GM23248 (cell line): Measurements from ENCODE around the gene RBMS3. TPM values are rescaled to one million over a fixed set of nuclear protein-coding genes. Genes with fewer than 3 reads are reported as not detected.

ENCODE experiments used
- DNase-seq: peaks from one replicate; pipeline ENCODE4 v3.0.0-alpha.2; 2015
- H2AFZ ChIP-seq: fragments of 200-600 bp; sonication (generic); 2 replicates; pipeline ENCODE4 v1.6.1; 2016; ENCODE audit warnings: antibody characterized with exemption
- H3F3A ChIP-seq: fragments of 200-600 bp; sonication (generic); 2 replicates; pipeline ENCODE4 v1.6.1; 2016; ENCODE audit warnings: mild to moderate bottlenecking, antibody characterized with exemption, mixed run types; ENCODE audit not compliant: insufficient read depth
- H3K27ac ChIP-seq: fragments of 200-600 bp; sonication (generic); 2 replicates; pipeline ENCODE4 v1.5.1; 2016; ENCODE audit warnings: mild to moderate bottlenecking
- H3K27me3 ChIP-seq: fragments of 200-600 bp; sonication (generic); replicated peaks from 2 replicates; pipeline ENCODE4 v1.6.1; 2016; ENCODE audit warnings: mild to moderate bottlenecking; ENCODE audit not compliant: insufficient read depth
- H3K36me3 ChIP-seq: fragments of 200-600 bp; sonication (generic); 2 replicates; pipeline ENCODE4 v1.6.1; 2016; ENCODE audit warnings: low read depth, mild to moderate bottlenecking
- H3K4me1 ChIP-seq: fragments of 200-600 bp; sonication (generic); 2 replicates; pipeline ENCODE4 v1.6.1; 2016; ENCODE audit warnings: mild to moderate bottlenecking; ENCODE audit not compliant: insufficient read depth
- H3K4me2 ChIP-seq: fragments of 200-600 bp; sonication (generic); one replicate; pipeline ENCODE4 v1.6.1; 2016; ENCODE audit warnings: mild to moderate bottlenecking; ENCODE audit not compliant: unreplicated experiment
- H3K4me3 ChIP-seq: fragments of 200-600 bp; sonication (generic); 2 replicates; pipeline ENCODE4 v1.5.1; 2016; ENCODE audit warnings: mild to moderate bottlenecking
- H3K79me2 ChIP-seq: fragments of 200-600 bp; sonication (generic); 2 replicates; pipeline ENCODE4 v1.6.1; 2016; ENCODE audit warnings: mild to moderate bottlenecking; ENCODE audit not compliant: insufficient read depth
- H3K9ac ChIP-seq: fragments of 200-600 bp; sonication (generic); 2 replicates; pipeline ENCODE4 v1.6.1; 2016; ENCODE audit warnings: mild to moderate bottlenecking
- H3K9me2 ChIP-seq: fragments of 200-600 bp; sonication (generic); 2 replicates; pipeline ENCODE4 v1.6.1; 2016; ENCODE audit warnings: mixed run types, mild to moderate bottlenecking, moderate library complexity; ENCODE audit not compliant: insufficient read depth
- H3K9me3 ChIP-seq: fragments of 200-600 bp; sonication (generic); one replicate; pipeline ENCODE4 v1.6.1; 2017; ENCODE audit warnings: low read depth
- H4K20me1 ChIP-seq: fragments of 200-600 bp; sonication (generic); 2 replicates; pipeline ENCODE4 v1.6.0; 2016; ENCODE audit not compliant: insufficient read depth
- EZH2 ChIP-seq: fragments of 200-600 bp; sonication (generic); IDR thresholded peaks from 2 replicates; pipeline ENCODE4 v1.6.1; 2018; ENCODE audit warnings: antibody characterized with exemption, mild to moderate bottlenecking; ENCODE audit not compliant: insufficient read depth, poor library complexity, severe bottlenecking
- EZH2phosphoT487 ChIP-seq: fragments of 200-600 bp; sonication (generic); IDR thresholded peaks from 2 replicates; pipeline ENCODE4 v1.6.1; 2018; ENCODE audit warnings: antibody characterized with exemption, moderate library complexity, mild to moderate bottlenecking, low read depth; ENCODE audit not compliant: insufficient read depth
- WGBS, 2 experiments: methylation state at CpG; one replicate each; pipeline ENCODE4 v1.1.6; 2015 to 2017; ENCODE audit warnings: low lambda C conversion rate in 2 of 2, low coverage in 1 of 2; ENCODE audit errors: missing lambda C conversion rate in 2 of 2; 5-methylcytosine and 5-hydroxymethylcytosine counted together
- in situ Hi-C: fragments of 300-500 bp; cut with MboI; formaldehyde crosslinking; loops from 2 replicates; pipeline ENCODE4 v1.15.0; 2020
- polyA plus RNA-seq: library from polyadenylated mRNA; unstranded; fragments of >200 nt; fragmentation: Nextera tagmentation; extraction: Ambion mirVana; gene quantifications from 2 replicates; pipeline ENCODE4 v1.2.1, GENCODE V29; 2016
- total RNA-seq: library from RNA; depleted of rRNA; stranded (reverse); fragments of >200 nt; shearing (Covaris generic); gene quantifications from 2 replicates; pipeline ENCODE4 v1.2.3, GENCODE V29; 2014

Gene RBMS3
- total and polyA plus RNA-seq, 2 experiments from 2014 or later: 40.0 to 94.3 TPM

GRCh38 chr3:29281344-29282241 is 722 bp downstream of the RBMS3 start:
- WGBS, 2 experiments: 0 to 1% methylated on average over 18 of the region's 18 CpGs
- peak; percentile 72 for DNase-seq

GRCh38 chr3:29282427-29283230 is 1.8 kb downstream of the RBMS3 start:
- Histone ChIP-seq H3K79me2 (peaks cover 80% of the 10 kb centered on the region), H3K9ac (peak overlapping the region; percentile 88), H3K9me2 (no peaks in the 10 kb centered on the region), H4K20me1 (no peaks in the 10 kb centered on the region), H3K4me2 (peak overlapping the region; percentile 92), H3K36me3 (no peaks in the 10 kb centered on the region), H3K4me1 (peaks cover 30% of the 10 kb centered on the region), H3F3A (peaks cover 59% of the 10 kb centered on the region), H3K4me3 (peak overlapping the region; percentile 87), H3K27me3 (no peaks in the 10 kb centered on the region), H3K9me3 (no peaks in the 10 kb centered on the region), H2AFZ (peak overlapping the region; percentile 44), H3K27ac (peak overlapping the region; percentile 88)
- 0% methylated on average over 13 of the region's 13 CpGs for WGBS, 2 experiments
- TF ChIP-seq EZH2phosphoT487: no peak
- TF ChIP-seq EZH2: no peak
- in situ Hi-C loops: loop anchor here (25.0 kb wide), 2 partner anchors 370 to 480 kb away; no protein-coding TSS in a partner anchor
- DNase-seq: peak; percentile 57

More at GRCh38 chr3:29281344-29282241, 722 bp downstream of the RBMS3 start:
- Histone ChIP-seq H3K9ac (peak overlapping the region; percentile 88), H3K4me2 (peak overlapping the region; percentile 92), H3K4me3 (peak overlapping the region; percentile 87), H3F3A (peaks cover 48% of the 10 kb centered on the region), H3K27me3 (no peaks in the 10 kb centered on the region), H3K27ac (peak overlapping the region; percentile 88), H3K9me3 (no peaks in the 10 kb centered on the region), H3K36me3 (no peaks in the 10 kb centered on the region), H2AFZ (peak overlapping the region; percentile 90), H3K4me1 (peaks cover 23% of the 10 kb centered on the region), H3K79me2 (peaks cover 70% of the 10 kb centered on the region), H3K9me2 (no peaks in the 10 kb centered on the region), H4K20me1 (no peaks in the 10 kb centered on the region)
- TF ChIP-seq EZH2: no peak
- no peak for TF ChIP-seq EZH2phosphoT487
- in situ Hi-C loops: loop anchor here (25.0 kb wide), 2 partner anchors 369 to 481 kb away; no protein-coding TSS in a partner anchor

DNA sequence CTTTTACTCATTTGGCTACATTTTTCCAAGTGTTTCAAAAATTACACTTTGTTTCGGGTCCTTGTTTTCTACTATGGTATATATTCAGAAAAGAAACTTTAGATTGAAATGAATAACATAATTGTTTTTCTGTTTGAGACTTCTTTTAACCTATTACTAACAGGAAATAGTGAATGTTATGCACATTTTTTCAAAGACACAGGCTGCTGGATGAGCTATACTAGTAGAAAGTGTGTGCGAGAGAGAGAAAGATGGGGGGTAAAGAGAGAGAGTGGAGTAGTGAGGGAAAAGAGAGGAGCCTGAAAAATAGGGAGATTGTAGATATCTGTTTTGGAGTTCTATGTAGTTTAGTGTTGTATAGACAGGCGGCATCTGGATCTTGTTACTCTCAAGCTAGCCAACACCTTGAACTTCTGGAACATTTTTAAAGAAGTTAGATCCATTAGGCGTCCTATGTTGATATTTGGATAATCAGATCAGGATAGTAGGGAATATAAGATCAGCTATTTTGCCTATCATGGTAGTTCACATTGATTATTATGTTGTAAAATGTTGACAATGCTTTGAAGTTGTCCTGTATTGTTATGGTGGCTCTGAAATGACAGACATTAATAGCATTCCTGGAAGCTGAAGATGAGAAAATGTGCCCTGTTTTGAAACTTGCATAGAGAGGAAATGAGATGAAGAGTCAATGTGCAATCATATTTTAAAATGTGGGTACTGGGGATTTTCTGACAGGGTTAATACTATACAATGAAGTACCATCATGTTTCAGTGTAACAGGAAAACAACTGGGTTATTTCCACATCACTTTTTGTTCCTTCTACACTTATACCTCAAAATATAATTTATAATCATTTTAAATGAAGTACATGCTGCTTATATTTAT is 2.6 kb downstream of the RBMS3 start:
- Histone ChIP-seq H3K36me3 (no peaks in the 10 kb centered on the region), H4K20me1 (no peaks in the 10 kb centered on the region), H3F3A (peaks cover 60% of the 10 kb centered on the region), H3K9me2 (no peaks in the 10 kb centered on the region), H3K9ac (peak overlapping the region; percentile 88), H3K27me3 (no peaks in the 10 kb centered on the region), H3K27ac (peak overlapping the region; percentile 88), H3K9me3 (no peaks in the 10 kb centered on the region), H3K4me3 (peak overlapping the region; percentile 87), H3K4me1 (peaks cover 38% of the 10 kb centered on the region), H3K4me2 (peak overlapping the region; percentile 92), H3K79me2 (peaks cover 89% of the 10 kb centered on the region), H2AFZ (peak overlapping the region; percentile 44; the same call in 1 of the 2 replicates)
- peak; percentile 39 for DNase-seq
- in situ Hi-C loops: loop anchor here (25.0 kb wide), 2 partner anchors 371 to 479 kb away; no protein-coding TSS in a partner anchor
- 1 to 2% methylated on average over 4 of the region's 4 CpGs for WGBS, 2 experiments
- TF ChIP-seq EZH2phosphoT487 (no peak), EZH2 (no peak)
